OCI-LY7 (cell line): Measurements from ENCODE around the gene CNOT11.

Experiments
- CTCF ChIP-seq: fragments of 200-600 bp; sonication (generic); conservative IDR thresholded peaks from 2 replicates; pipeline ENCODE4 v1.5.1; 2014; ENCODE audit warnings: mild to moderate bottlenecking, antibody characterized with exemption, low read length, moderate library complexity, mixed read lengths
- EZH2phosphoT487 ChIP-seq: fragments of 200-600 bp; sonication (generic); IDR thresholded peaks from 2 replicates; pipeline ENCODE4 v1.6.1; 2018; ENCODE audit warnings: low read depth, borderline replicate concordance, mild to moderate bottlenecking, mixed run types, antibody characterized with exemption, low read length, moderate library complexity, mixed read lengths

- TF ChIP-seq CTCF (no peak), EZH2phosphoT487 (no peak)
These were observed 6.1 kb downstream of the CNOT11 start for GRCh38 chr2:101258804-101259203.
